ENCODE measurements around the gene SCD5.

SCD5 gene

DNA sequence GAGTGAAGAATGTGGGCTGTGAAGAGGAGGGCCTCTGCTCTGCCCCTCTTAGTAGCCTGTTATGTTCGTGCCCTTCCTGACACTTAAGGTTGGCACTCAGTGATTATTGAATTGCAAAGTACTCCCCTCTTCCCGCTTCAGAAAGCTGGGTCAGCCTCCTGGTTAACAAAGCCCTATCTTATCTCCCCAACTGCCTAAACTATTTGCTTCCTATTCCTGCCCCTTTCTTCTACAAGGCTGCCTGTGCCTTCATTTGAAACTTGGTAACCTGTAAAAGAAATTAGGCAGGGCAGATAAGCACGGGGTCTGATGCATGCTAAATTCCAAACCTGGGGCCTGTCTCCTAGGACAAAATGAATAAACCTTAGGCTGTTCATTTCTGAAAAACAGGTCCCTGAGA is 213.7 kb downstream of the SCD5 start:
- DNase-seq, result no peak

DNA sequence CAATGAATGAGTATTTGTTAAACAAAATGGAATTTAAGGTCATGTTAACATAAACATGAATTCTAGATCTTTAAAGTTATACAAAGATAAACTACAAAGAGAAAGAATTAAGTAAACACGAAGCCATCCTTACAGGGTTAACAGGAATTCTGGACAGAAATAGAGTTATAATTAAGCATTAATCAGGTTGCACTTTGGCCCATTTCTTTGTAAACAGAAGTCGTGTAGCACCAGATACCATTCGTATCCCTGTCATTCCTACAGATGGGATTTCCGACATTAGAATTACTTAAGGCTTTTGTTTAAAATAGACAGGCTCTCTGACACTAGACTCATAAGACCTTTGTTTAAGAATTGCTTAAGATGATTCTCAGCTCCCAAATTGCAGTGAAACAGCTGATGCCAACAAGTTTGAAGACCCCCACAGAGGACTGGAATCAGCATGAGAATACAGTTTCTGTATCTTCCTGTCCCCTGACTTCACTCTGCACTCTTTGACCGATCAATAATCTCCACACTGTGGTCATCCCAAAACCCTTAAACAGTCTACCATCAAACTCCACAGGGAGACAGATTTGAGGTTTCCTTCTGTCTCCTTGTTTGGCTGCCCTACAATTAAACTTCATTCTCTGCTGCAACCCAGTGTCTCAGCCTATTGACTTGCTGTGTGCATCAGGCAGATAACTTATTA is 214.6 kb downstream of the SCD5 start:
- DNase-seq, result no peak

DNA sequence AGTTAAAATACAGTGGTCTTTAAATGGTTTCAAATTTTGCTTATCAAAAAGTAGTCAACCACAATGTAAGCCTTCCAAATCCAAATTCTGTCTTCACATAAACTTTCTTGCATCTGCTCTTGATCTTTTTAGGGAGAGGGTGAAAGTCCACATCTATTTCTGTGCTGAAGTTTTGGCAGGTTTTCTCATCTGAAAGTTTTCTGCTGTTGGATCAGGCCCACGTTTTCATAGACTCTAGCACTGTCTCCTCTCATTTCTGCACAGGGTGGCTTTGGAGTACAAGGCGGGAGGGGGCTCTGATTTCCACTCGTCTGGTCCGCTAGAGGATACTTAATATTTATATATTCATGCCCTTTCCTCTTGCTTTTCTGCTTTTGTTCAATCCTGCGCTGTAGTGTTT is 218.7 kb downstream of the SCD5 start:
- no peak for DNase-seq

All from NCI-H1092 treated with DMSO at 0.1 percent for 48 hours (cell line).